Fibroblast of lung (primary cell): ENCODE measurements around the gene NECTIN4.

Experiments
- CTCF ChIP-seq, 2 donors: IDR thresholded peaks in 1 of 2; conservative IDR thresholded peaks in 1 of 2; 1 replicate in 1 of 2; 2 replicates in 1 of 2; pipeline ENCODE4 v1.5.1; 2011 to 2012; ENCODE audit warnings: low read length in 2 of 2, control low read depth in 1 of 2, inconsistent platforms in 1 of 2, low read depth in 1 of 2, mild to moderate bottlenecking in 1 of 2
- EZH2 ChIP-seq: IDR thresholded peaks from 2 replicates; pipeline ENCODE4 v1.5.1; 2012; ENCODE audit warnings: low read length, control low read depth, mild to moderate bottlenecking; ENCODE audit errors: missing control alignments

- TF ChIP-seq EZH2 (no peak), CTCF (conservative IDR thresholded peaks at IDR 0.05 in 1 of 2, IDR thresholded peaks at IDR 0.05 in 1 of 2; ENCODE audit: low read depth in 1 of 2, low read length in 2 of 2) (no peak)
Measured at GRCh38 chr1:161099090-161099802, 9.9 kb upstream of the NECTIN4 start.
